Measurements from ENCODE around the gene MCF2L.

MCF2L gene

DNA sequence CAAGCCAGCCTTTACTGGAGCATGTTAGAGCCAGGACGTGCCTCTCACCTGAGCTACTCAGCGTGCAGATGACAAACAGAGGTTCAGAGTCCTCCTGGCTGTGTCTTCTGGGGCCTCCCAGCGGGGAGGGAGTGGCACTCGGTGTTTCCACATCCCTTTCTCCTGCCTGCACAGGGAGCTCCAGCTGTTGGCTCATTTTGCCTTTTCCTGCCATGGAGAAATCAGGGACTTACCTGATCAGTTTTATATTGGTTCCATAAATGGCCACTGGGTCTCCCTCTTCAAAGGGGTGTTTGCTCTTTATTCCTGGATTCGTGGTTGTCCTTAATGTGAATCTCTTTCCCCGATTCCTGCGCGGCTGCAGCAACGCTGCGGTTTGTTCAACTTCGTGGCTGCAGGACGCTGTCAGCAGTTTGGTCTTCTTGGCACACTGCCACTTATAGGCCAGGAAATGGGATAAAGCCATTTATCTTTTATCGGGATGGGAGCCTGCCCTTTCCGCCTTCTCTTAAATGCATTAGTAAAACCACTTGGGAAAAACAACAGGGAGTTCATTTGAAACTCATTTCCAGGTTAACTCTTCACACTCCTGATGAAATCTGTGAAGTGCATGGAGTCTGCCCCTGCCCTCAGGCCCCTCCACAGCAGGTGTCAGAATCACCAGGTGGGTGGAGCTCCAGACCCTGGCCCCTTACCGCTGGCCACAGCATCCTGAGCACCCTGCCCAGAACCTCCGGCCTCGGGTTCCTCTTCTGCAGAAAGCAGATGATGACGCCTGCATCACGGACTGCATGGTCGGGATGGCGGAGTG lies 39.8 kb upstream of the MCF2L start:
- no peaks in the 10 kb centered on the region for H3K9me3 ChIP-seq (ENCODE audit: insufficient read depth, low read length)

DNA sequence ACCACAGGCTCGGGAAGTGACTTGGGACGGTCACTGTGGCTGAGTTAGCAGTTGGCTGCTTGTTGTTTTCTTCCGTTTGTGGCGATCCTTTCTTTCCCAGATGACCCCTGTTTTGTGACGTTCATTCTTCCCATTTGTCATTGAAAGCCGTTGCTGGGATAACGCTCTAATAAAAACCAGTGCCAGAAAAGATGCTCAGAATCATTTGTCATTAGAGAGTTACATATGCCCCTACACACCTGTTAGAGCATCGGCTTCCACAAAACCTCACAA lies 39.3 kb upstream of the MCF2L start:
- Histone ChIP-seq H3K79me2 (ENCODE audit: insufficient read depth, low read length) (no peaks in the 10 kb centered on the region), H3F3A (ENCODE audit: insufficient read depth) (no peaks in the 10 kb centered on the region), H3K9me2 (replicated peaks; ENCODE audit: insufficient read depth, low read length) (no peaks in the 10 kb centered on the region), H3K9ac (ENCODE audit: low read length) (no peak overlapping the region), H2AFZ (ENCODE audit: low read depth, low read length, severe bottlenecking) (no peak overlapping the region), H3K27me3 (ENCODE audit: low read length) (no peaks in the 10 kb centered on the region), H3K4me2 (ENCODE audit: low read depth, low read length, poor library complexity, severe bottlenecking) (no peak overlapping the region), H3K9me3 (ENCODE audit: insufficient read depth, low read length) (no peaks in the 10 kb centered on the region), H3K4me3 (ENCODE audit: insufficient read depth, low read length, poor library complexity, severe bottlenecking) (no peak overlapping the region), H3K36me3 (ENCODE audit: low read length) (no peaks in the 10 kb centered on the region), H4K20me1 (ENCODE audit: low read depth, low read length) (no peaks in the 10 kb centered on the region), H3K27ac (ENCODE audit: low read depth, low read length) (no peak overlapping the region)
- TF ChIP-seq EZH2phosphoT487 (conservative IDR thresholded peaks at IDR 0.05; ENCODE audit: low read length): no peak
- TF ChIP-seq, protein P1, sequence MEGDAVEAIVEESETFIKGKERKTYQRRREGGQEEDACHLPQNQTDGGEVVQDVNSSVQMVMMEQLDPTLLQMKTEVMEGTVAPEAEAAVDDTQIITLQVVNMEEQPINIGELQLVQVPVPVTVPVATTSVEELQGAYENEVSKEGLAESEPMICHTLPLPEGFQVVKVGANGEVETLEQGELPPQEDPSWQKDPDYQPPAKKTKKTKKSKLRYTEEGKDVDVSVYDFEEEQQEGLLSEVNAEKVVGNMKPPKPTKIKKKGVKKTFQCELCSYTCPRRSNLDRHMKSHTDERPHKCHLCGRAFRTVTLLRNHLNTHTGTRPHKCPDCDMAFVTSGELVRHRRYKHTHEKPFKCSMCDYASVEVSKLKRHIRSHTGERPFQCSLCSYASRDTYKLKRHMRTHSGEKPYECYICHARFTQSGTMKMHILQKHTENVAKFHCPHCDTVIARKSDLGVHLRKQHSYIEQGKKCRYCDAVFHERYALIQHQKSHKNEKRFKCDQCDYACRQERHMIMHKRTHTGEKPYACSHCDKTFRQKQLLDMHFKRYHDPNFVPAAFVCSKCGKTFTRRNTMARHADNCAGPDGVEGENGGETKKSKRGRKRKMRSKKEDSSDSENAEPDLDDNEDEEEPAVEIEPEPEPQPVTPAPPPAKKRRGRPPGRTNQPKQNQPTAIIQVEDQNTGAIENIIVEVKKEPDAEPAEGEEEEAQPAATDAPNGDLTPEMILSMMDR (IDR thresholded peaks at IDR 0.05; ENCODE audit: insufficient read depth, low read length, poor library complexity, severe bottlenecking): no peak

More for the DNA sequence above, 39.8 kb upstream of the MCF2L start:
- H3K27ac ChIP-seq (ENCODE audit: low read depth, low read length): no peak overlapping the region
- H3K4me2 ChIP-seq (ENCODE audit: low read depth, low read length, poor library complexity, severe bottlenecking): no peak overlapping the region
- H3K79me2 ChIP-seq (ENCODE audit: insufficient read depth, low read length): no peaks in the 10 kb centered on the region
- H3K9ac ChIP-seq (ENCODE audit: low read length): no peak overlapping the region
- no peaks in the 10 kb centered on the region for H3K9me2 ChIP-seq (replicated peaks; ENCODE audit: insufficient read depth, low read length)
- no peak overlapping the region for H2AFZ ChIP-seq (ENCODE audit: low read depth, low read length, severe bottlenecking)
- H3F3A ChIP-seq (ENCODE audit: insufficient read depth): no peaks in the 10 kb centered on the region
- no peak for TF ChIP-seq EZH2phosphoT487 (conservative IDR thresholded peaks at IDR 0.05; ENCODE audit: low read length)
- TF ChIP-seq, protein P1 (IDR thresholded peaks at IDR 0.05; ENCODE audit: insufficient read depth, low read length, poor library complexity, severe bottlenecking): no peak
- H3K27me3 ChIP-seq (ENCODE audit: low read length): no peaks in the 10 kb centered on the region
- H4K20me1 ChIP-seq (ENCODE audit: low read depth, low read length): no peaks in the 10 kb centered on the region
- H3K4me3 ChIP-seq (ENCODE audit: insufficient read depth, low read length, poor library complexity, severe bottlenecking): no peak overlapping the region
- no peaks in the 10 kb centered on the region for H3K36me3 ChIP-seq (ENCODE audit: low read length)

DNA sequence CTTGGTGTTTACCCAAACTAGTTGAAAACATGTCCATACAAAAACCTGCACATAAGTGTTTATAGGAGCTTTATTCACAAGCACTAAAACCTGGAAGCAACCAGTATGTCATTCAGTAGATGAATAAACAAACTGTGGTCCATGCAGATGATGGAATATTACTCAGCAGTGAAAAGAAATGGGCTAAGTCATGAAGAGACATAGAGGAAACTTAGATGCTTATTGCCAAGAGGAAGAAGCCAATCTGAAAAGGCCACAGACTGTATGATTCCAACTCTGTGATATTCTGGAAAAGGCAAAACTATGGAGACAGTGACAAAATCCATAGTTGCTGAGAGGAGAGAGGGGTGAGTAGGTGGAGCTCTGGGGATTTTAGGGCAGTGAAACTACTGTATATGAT lies 38.8 kb upstream of the MCF2L start:
- H3K79me2 ChIP-seq (ENCODE audit: insufficient read depth, low read length): no peaks in the 10 kb centered on the region
- no peaks in the 10 kb centered on the region for H3F3A ChIP-seq (ENCODE audit: insufficient read depth)
- H3K4me3 ChIP-seq (ENCODE audit: insufficient read depth, low read length, poor library complexity, severe bottlenecking): no peak overlapping the region
- H4K20me1 ChIP-seq (ENCODE audit: low read depth, low read length): no peaks in the 10 kb centered on the region
- H3K27me3 ChIP-seq (ENCODE audit: low read length): no peaks in the 10 kb centered on the region
- TF ChIP-seq, protein P1 (IDR thresholded peaks at IDR 0.05; ENCODE audit: insufficient read depth, low read length, poor library complexity, severe bottlenecking): no peak
- TF ChIP-seq EZH2phosphoT487 (conservative IDR thresholded peaks at IDR 0.05; ENCODE audit: low read length): no peak
- no peak overlapping the region for H2AFZ ChIP-seq (ENCODE audit: low read depth, low read length, severe bottlenecking)
- no peak overlapping the region for H3K9ac ChIP-seq (ENCODE audit: low read length)
- no peak overlapping the region for H3K27ac ChIP-seq (ENCODE audit: low read depth, low read length)
- no peaks in the 10 kb centered on the region for H3K36me3 ChIP-seq (ENCODE audit: low read length)
- no peak overlapping the region for H3K4me2 ChIP-seq (ENCODE audit: low read depth, low read length, poor library complexity, severe bottlenecking)
- H3K9me2 ChIP-seq (replicated peaks; ENCODE audit: insufficient read depth, low read length): no peaks in the 10 kb centered on the region
- H3K9me3 ChIP-seq (ENCODE audit: insufficient read depth, low read length): no peaks in the 10 kb centered on the region
